Cerebellar cortex (tissue), 1 donor: ENCODE results near the gene NRP1.
"Not testable (repeated sequence)": the region's sequence is repeated elsewhere in the genome, so short reads cannot be mapped to it uniquely, and the experiment has no call there.

ENCODE experiments used
- DNase-seq: peaks from one replicate; pipeline ENCODE4 v3.0.0-alpha.2; 2015; ENCODE audit warnings: low spot score

The NRP1 gene

DNA sequence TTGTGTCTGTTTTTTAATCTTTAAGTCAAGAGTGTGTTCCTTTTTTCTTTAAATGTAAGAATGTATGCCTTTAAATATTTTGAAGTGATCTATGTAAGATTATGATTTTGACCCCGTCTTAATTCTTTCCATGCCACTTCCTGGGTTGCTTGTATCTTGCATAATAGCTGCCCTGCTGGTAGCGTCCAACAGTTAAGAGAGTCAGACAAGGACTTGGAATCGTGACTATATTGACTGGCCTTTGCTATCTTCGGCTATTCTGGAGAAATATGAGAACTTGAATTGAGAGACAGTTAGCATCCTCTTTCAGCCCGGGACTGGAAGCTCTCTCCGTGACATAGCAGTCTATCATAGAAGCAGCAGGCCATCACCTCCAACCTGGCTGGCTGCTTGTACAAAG, 13.0 kb downstream of the NRP1 start:
- no peak for DNase-seq

DNA sequence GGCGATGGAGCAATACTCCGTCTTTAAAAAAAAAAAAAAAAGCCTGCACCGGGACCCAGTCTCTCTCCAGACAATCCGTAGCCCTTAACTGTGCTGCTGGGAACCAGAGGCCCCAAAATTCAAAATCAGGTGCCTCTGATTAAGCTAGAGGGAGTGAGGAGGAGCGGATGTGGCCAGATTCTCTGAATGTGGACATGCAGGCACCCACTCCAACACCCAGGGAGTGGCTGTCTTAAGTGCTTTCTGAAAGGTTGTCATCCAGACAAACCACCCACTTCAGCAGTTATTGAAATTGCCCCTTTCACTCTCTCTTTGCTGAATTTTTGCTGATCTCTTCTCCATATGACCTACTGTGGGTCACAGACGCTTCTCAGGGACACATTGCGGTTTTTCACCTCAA, 14.2 kb downstream of the NRP1 start:
- DNase-seq, result no peak

DNA sequence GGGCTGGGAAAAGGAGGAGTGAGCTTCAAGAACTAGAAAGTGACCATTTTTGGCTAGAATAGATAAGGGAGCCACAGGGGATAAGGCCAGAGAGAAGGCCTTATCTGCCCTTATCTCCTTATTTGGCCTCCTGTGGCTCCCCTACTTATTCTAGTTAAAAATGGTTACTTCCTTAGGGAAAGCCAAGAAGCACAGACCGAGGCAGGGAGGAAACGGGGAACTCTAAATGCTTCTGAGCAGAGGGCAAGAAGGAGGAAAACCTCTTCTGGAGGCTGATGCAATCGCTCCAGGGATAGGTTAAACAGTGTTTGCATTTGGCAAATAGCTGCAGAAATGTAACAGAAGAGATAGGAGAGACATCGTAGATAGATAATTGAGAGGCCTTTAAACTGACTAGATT, 18.6 kb downstream of the NRP1 start:
- DNase-seq, result no peak

DNA sequence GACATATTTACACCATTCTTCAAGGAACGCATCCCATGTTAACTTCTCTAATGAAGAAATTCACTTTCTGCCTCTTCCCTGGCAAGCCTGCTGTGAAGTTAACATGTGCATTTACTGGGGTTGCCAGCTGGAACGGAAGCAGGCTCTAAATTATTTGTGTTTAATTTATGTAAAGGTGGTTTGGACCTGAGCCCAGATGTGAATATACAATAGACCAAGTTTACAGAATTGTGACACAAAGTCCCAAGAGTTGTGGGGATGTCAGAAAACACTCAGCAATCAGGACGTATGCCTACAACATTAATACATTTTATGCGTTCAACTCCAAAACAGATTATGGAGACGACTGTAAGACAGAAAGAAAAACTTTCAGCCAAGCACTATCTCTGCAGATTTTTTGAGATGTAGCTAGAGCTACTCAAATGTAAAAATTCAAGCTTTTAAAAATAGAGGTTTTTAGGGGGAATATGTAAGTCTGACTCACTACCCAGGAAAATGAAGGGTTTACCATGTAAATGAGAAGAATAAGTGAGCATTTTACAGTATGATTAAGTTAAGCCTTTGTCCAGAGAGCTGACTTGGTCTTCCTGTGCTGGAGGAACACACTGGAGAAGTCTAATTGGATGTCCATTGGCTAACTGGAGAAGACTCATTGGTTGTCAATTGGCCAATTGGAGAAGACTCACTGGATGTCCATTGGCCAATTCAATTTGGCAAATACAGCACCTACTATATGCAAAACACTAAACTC, 19.5 kb downstream of the NRP1 start:
- no peak for DNase-seq

DNA sequence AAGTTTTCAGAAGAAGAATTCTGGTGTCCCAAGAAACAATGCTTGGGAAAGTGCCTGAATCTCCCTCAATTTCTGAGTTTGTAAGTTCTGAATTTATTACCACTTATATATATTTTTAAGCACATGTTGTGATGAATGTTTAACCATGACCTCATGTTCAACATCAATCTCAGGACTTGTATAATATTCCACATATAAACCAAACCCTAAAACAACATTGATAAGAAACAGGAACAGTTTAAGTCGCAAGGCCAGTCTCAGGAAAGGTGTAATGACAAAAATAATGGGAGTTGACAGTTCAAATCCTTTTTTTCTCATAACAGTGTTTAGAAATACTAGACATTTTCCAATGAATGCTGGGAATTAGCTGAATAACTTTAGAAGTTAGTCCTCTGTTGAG, 22.8 kb downstream of the NRP1 start:
- DNase-seq, result no peak

DNA sequence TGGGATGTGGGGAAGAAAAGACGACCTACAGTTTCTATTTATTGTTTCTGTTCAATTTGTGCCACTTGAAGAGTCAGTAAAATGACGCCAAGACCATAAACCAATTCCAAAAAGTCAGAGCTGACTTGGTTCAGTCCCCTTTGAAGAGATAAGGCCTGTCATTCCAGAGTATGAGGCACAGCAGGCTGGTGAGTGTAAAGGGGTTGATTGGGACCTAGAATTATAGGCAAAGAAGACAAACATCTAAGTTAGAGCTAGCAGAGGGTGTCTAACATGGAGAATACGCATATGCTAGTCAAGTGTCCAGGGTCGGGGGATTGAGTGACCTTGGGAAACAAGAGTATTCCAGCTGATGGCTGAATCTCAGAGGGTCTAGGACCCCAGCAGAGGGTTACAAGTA, 23.6 kb downstream of the NRP1 start:
- DNase-seq, result no peak

DNA sequence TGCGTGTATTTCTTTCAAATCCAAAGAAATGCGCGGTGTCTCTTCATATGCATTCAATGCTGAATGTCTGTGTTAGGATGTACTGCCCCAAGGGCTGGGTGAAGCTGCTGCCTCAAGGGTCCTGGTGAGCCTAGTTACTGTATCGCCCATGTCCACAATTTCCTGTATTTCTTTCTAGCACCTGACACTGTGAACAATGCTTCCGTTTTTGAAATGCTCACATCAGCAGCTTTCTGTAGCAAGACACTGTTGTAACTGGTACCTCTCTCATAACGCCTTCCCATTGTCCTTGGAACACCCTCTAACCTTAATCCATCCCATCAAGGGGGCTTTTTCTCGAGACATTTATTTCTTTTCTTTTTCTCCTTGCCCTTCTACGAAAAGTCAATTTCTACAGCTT, 25.1 kb downstream of the NRP1 start:
- DNase-seq, result no peak

DNA sequence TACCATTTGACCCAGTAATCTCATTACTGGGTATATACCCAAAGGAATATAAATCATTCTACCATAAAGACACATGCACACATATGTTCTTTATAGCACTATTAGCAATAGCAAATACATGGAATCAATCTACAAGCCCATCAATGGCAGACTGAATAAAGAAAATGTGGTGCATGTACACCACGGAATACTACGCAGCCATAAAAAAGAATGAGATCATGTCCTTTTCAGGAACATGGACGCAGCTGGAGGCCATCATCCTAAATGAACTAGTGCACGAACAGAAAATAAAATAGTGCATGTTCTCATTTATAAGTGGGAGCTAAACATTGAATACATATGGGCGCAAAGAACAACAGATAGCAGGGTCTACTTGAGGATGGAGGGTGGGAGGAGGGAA, 26.6 kb downstream of the NRP1 start:
- DNase-seq, result no peak

DNA sequence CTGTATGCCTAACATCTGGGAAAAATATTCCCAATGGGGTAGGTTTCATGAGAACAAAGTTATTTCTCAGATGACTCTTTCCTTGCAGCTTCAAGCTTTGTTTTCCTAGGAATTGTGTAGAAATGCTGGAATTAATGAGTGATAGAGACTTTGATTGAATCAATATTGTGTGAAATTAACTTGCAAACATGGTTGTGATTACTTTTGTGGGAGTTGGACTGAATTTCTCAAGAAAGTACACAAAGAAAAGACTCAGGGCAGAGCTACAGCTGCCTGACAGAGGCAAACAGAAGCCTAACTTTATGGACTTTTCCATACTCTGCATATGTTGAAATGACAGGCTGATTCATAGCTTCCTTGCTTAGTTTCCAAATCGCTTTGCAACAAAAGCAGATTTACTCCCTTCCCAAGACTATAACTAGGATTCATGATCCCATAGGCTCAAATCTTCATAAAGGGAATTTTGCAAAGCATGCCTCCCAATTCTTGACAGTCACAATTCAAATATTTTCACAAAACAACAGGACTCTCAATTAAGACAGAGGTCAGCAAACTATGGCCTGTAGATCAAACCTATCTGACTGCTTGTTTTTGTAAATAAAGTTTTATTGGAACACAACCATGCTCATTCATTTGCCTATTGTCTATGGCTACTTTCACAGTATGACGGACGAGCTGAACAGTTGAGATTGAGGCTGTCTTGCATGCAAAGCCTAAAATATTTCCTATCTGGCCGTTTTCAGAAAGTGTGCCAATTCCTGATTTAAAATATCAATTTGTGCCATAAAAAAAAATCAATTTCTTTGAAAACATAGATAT, 27.6 kb downstream of the NRP1 start:
- no peak for DNase-seq

DNA sequence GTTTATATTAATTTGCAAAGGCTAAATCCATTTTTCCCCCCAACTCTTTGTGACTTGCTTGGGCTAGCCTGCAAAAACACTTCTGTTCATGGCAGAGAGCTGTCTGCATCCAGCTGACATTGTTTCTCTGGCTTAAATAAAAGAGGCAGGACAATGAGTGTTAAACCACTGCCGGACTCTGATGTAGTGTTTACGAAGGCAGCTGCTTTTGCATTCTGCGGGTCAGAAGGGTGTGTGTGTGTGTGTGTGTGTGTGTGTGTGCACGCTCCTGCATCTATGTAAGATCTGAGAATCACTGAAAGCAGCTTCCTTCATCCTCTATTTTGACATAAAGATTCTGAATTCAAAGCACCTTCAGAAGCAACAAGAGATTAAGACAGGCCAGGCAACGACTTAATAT, 28.3 kb downstream of the NRP1 start:
- no peak for DNase-seq

DNA sequence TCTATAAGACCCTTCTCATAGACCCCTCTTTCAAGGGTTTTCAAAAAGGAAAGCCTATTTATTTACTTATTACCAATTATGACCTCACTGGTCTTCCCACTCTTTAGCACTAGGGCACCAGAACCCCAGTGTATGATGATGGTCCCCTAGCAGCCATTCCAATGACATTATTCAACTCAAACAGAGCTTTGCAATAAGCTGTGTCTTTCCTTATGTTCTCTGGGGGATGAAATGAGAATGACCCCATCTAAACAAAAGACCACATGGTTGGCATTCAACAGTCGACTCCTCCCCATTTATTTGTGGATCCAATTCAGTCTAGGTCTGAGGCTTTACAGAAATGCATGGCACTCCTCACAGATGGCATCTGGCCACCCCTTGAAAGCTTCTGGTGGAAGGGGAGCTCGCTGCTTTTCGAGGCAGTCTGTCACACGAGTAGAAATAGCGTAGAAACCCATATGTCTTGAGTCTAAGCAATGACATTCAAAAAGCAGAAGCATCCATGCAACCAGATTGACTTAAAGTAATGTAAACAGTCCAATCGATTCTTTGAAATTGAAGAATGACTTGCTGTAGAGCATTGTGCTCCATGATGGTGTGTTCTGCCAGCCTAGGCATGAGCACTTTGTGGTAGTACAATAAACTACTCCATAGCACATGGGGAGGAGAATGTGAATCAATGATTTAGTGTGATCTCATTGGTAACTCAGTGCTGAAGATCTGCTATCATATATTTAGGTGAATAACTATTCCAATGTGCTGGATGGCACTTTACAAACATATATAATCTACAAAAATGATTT, 29.8 kb downstream of the NRP1 start:
- no peak for DNase-seq

DNA sequence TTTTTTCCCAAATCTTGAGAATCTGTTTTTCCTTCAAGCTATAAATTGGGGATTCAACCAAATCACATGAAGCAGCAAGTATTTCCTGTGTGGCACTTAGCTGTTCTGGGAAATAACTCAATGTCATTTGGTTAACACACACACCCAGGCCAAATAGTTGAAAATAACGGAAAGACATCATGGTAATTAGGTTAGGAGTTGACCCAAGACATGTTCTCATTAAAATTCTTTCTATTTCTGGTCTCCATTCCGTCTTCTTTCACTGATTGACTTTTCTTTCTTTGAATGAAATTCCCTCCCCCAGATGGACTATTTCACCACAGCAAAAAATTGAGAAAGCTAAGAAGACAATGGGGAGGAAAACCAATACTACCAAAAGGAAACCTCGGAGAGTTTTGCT, 30.5 kb downstream of the NRP1 start:
- no peak for DNase-seq

DNA sequence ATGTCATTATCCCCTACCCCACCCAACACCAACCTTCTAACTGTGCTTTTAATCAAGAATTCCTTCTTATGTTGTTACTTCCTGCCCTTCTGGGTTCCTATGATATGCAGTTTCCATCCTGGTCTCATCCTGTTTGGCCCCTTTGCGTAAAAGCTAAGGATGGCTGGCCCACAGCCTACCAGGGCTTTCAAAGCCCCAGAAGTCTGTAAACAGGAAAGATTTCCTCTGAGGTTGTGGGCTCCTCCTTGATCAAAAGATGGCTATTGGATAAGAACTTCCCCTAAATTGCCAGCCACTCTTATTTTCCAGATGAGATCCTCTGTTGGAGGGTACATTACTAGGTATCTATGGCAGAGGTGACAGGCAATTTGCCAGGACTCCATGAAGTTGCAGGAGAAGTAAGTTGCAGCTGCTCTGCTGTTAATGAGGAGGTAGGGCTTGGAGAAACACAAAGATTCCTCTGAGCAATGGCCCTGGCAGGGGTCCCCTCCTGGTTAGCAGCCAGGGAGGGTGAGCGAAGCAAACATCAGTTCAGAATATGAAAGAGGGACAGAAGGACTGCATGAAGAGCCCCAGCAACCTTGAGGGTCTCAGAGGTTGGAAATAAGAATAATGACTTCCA, 32.1 kb downstream of the NRP1 start:
- no peak for DNase-seq

DNA sequence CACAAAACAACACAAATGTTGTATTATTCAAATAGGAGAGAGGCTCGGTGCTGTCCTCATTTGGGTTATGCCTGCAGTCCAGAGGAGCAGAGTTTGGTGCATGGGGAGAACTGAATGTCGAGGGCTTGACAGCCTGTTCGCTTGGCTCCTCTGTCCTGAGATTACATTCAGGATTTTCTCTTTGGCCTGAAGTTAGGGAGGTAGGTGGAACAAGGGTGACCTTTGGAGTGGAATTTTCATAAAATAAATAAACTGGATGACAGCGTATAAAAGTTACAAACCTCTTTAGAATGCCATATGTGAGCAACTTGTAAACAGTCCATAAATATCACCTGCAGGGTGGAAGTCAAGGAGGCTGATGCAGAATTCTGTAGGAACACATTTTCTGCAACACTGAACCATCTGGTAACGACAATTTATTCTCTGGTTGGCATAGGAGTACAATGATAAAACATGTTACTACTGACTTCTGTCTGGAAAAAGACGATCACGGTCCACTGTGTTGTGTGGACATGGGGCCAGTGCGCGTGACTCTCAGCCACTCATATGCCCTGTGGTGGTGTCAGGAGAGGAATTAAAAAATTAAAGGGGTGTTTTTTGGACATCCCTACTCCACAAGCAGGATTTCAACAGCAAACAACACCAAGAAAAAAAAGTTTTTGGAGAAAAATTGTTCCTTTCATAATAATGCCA, 33.2 kb downstream of the NRP1 start:
- no peak for DNase-seq

DNA sequence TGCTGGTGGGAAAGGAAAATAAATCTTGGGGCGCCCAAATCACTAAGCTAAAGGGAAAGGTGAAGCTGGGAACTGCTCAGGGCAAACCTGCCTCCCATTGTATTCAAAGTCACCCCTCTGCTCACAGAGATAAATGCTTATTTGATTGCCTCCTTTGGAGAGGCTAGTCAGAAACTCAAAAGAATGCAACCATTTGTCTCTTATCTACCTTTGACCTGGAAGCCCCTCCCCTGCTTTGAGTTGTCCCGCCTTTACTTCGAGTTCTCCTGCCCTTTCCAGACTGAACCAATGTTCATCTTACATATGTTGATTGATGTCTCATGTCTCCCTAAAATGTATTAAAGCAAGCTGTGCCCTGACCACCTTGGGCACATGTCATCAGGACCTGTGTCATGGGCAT, 33.9 kb downstream of the NRP1 start:
- DNase-seq, result not testable (repeated sequence)

DNA sequence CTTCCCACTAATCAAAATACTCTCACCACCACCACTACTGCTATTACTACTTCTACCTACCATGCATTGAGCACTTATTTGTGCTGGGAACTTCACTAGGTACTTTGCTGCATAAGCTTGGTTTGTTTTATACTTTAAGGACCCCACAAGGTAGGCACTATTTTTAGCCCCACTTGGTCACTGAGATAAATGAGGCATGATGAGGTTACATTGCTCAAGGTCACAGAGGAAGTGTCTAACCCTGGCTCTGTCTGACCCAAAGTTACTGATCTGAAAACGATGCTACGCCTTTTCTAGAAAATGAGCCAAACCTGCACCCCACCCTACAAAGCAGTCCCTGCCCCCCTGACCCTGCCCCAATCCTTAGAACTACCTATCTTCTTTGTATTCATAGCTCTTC, 35.6 kb downstream of the NRP1 start:
- no peak for DNase-seq

DNA sequence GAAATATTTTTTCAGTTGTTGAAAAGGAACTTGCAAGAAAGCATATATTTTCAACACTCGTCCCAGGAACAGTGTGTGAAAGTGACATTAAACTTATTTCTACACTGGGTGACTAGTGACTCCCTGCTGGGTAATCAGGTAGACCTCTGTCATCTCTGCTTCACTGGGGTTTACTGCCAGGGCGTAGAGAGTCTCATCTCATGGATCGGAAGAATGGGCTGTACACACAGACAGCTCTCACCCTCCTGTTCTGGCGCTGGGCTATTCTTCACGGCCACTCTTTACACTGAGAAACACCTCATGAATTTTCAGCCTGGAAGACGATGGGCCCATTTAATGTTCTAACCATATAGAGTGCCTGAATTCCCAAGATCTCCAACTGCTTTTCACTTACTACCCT, 36.4 kb downstream of the NRP1 start:
- DNase-seq, result no peak

DNA sequence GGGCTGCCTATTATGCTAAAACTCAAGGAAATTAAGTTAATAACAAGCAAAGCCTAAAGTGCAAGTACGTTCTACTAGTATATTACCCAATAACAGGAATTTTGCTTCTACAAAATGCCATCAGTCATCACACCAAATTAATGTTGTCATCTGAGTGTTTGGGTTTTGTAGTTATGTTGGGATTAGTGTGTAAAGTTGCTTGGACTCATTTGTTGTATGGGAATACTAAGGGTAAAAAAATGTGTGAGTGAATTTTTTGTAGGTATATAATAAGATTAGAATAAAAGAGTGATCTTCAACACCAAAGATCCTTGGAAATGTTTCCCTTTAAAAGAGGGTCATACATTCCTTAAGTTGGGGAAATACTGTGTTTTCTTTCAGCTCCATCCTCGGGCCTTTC, 38.6 kb downstream of the NRP1 start:
- DNase-seq, result no peak

DNA sequence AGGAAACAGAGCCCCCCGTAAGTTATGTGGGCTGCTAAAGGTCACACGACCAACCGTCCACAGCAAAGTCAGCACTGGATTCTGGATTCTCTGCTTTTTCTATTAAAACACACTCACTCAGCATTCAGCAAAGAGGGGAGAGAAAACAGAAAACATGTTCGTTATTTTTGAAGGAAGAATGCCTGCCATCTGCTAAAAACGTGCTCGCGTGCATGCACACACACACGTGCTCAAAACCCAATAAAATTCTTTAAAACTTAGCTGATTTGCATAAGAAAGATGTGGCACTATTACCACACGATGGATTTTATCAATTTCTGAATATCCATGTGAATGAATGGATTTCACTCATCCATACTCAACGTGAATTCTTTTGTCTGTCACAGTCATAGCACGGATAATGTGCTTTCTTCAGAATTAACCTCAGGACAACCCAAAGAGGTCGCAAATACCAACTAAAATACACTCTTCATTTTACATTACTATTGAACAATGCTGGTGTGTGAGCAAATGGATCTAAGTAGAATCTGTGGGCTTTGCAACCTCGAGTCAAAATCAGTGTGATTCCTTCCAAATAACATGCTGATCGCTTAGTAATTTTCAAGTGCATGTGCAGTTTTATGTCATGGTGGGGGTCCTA, 40.8 kb downstream of the NRP1 start:
- DNase-seq, result no peak

DNA sequence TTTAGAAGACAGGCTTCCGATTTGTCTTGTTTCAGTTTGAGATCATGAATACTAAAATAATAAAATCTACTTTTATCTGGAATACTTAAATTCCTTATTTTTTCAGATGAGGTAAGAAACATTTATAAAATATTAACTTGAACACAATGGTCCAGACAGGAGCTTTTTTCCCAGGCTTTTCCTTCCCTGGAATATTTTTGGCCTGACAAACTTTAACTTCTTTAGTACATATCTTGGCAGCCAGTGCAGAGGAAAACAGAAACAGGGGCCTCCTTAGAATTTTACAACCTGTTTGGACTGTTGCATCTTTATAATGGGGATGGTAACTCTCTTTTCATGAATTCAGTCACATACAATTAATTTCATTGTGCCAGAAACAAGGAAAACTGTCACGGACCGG, 41.4 kb downstream of the NRP1 start:
- no peak for DNase-seq

DNA sequence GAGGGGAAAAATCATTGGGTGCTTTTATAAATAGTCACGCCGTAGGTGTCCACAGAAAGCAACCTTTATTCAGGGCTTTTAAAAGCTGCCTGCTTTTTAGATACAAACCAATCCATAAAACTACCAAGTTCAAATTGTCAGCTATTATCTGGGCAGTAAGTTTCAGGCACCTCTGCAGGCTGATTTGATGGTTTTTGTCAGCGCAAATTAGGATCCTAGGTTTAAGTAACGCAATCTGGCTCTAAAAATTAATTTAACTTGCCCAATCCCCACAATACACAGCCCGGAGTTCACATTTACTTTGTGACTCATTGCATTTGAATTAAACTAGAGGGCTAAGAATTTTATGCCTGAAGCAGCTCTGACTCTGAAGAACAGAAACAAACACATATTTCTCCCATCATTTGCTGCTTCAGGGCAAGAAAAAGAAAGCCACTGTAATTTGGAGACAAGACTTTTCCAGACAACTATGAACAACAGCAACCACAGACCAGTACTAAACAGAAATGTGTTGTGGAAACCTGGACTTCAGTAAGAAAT, 43.3 kb downstream of the NRP1 start:
- DNase-seq, result no peak
